SK-N-SH treated with all-trans-retinoic acid at 6 μM for 48 hours (cell line): ENCODE data around the gene TTC28.

Experiments used
- ATAC-seq: fragments of 200-7000 bp; cut with Tn5 transposase; 3 replicates; pipeline ENCODE4 v1.9.1; 2020; ENCODE audit warnings: mild to moderate bottlenecking, moderate library complexity
- ARNTL ChIP-seq: fragments of 450-650 bp; formaldehyde crosslinking; IDR thresholded peaks from 2 replicates; pipeline ENCODE4 v1.5.0; 2020; ENCODE audit warnings: low read depth, mild to moderate bottlenecking, moderate library complexity, borderline replicate concordance
- BACH2 ChIP-seq: fragments of 250-450 bp; sonication (Bioruptor Pico); IDR thresholded peaks from 2 replicates; pipeline ENCODE4 v1.9.0; 2021; ENCODE audit warnings: mild to moderate bottlenecking, borderline replicate concordance
- CSDC2 ChIP-seq: fragments of 250-450 bp; sonication (Bioruptor Pico); IDR thresholded peaks from 2 replicates; pipeline ENCODE4 v1.5.0; 2020; ENCODE audit warnings: mild to moderate bottlenecking, moderate library complexity
- GLIS3 ChIP-seq: fragments of 250-450 bp; sonication (Bioruptor Pico); IDR thresholded peaks from 2 replicates; pipeline ENCODE4 v1.5.0; 2020; ENCODE audit warnings: mild to moderate bottlenecking, moderate library complexity
- ISL1 ChIP-seq: fragments of 250-450 bp; sonication (Bioruptor Pico); IDR thresholded peaks from 2 replicates; pipeline ENCODE4 v2.1.2; 2022; ENCODE audit warnings: mild to moderate bottlenecking, moderate library complexity
- RARB ChIP-seq: fragments of 250-450 bp; sonication (Bioruptor Pico); IDR thresholded peaks from 2 replicates; pipeline ENCODE4 v1.8.0; 2021; ENCODE audit warnings: mild to moderate bottlenecking, moderate library complexity
- SNAI2 ChIP-seq: fragments of 250-450 bp; sonication (Bioruptor Pico); IDR thresholded peaks from 2 replicates; pipeline ENCODE4 v1.5.0; 2020; ENCODE audit warnings: mild to moderate bottlenecking, moderate library complexity
- TCF4 ChIP-seq: fragments of 250-450 bp; sonication (Bioruptor Pico); IDR thresholded peaks from 2 replicates; pipeline ENCODE4 v1.8.0; 2021; ENCODE audit warnings: mild to moderate bottlenecking, moderate library complexity, borderline replicate concordance
- ZC3H10 ChIP-seq: fragments of 250-450 bp; sonication (Bioruptor Pico); IDR thresholded peaks from 2 replicates; pipeline ENCODE4 v1.5.1; 2021; ENCODE audit warnings: mild to moderate bottlenecking, moderate library complexity
- ZFP3 ChIP-seq: fragments of 250-450 bp; sonication (Bioruptor Pico); IDR thresholded peaks from 2 replicates; pipeline ENCODE4 v1.5.0; 2020; ENCODE audit warnings: mild to moderate bottlenecking, moderate library complexity
- ZFP30 ChIP-seq: fragments of 450-650 bp; formaldehyde crosslinking; IDR thresholded peaks from 2 replicates; pipeline ENCODE4 v1.5.0; 2022; ENCODE audit warnings: mild to moderate bottlenecking, moderate library complexity
- ZNF565 ChIP-seq: fragments of 450-650 bp; formaldehyde crosslinking; conservative IDR thresholded peaks from 2 replicates; pipeline ENCODE4 v1.5.0; 2020; ENCODE audit warnings: low read depth, mild to moderate bottlenecking, moderate library complexity
- ZNF70 ChIP-seq: fragments of 450-650 bp; formaldehyde crosslinking; IDR thresholded peaks from 2 replicates; pipeline ENCODE4 v1.5.0; 2020; ENCODE audit warnings: mild to moderate bottlenecking, moderate library complexity
- ZNF8 ChIP-seq: fragments of 450-650 bp; formaldehyde crosslinking; IDR thresholded peaks from 2 replicates; pipeline ENCODE4 v1.5.0; 2020; ENCODE audit warnings: mild to moderate bottlenecking, moderate library complexity
- TF ChIP-seq, protein P1 (sequence below): fragments of 250-450 bp; sonication (Bioruptor Pico); IDR thresholded peaks from 2 replicates; pipeline ENCODE4 v1.5.0; 2020; ENCODE audit warnings: mild to moderate bottlenecking, moderate library complexity
- TF ChIP-seq, protein P2 (sequence below): fragments of 250-450 bp; sonication (Bioruptor Pico); IDR thresholded peaks from 2 replicates; pipeline ENCODE4 v1.5.1; 2021; ENCODE audit warnings: mild to moderate bottlenecking, moderate library complexity
- TF ChIP-seq, protein P3 (sequence below): fragments of 250-450 bp; sonication (Bioruptor Pico); IDR thresholded peaks from 2 replicates; pipeline ENCODE4 v1.5.1; 2020; ENCODE audit warnings: low read depth, mild to moderate bottlenecking, moderate library complexity
- TF ChIP-seq, protein P4 (sequence below): fragments of 250-450 bp; sonication (Bioruptor Pico); IDR thresholded peaks from 2 replicates; pipeline ENCODE4 v1.8.0; 2020; ENCODE audit warnings: mild to moderate bottlenecking, moderate library complexity, borderline replicate concordance

The TTC28 gene

DNA sequence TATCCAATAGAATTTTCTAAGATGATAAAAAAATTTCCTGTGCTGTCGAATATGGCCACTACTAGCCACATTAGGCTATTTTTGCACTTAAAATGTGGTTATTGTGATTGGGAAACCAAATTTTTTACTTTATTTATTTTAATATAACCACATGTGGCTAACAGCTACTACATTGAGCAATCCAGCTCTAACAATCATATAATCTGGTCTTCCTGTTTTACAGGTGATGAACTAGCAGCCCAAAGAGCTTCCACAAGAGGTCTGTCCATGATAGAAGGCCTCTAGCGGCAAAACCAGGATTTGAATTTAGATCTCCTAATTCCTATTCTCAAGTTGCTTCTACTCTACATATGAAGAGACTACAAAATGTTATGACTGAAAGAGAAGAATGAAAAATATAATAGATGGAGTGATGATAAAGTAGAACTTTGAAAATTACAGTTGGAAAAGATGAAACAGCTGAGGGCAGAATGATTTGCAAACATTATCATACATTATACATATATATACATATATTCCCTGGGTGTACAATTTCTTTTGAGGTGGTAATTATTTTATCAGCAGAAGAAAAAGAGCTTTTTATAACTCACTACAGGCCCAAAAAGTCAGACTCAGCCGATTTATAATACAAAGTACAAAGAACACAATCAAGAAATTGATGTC is 397.1 kb downstream of the TTC28 start:
- no peak for ATAC-seq
- TF ChIP-seq, protein P1, sequence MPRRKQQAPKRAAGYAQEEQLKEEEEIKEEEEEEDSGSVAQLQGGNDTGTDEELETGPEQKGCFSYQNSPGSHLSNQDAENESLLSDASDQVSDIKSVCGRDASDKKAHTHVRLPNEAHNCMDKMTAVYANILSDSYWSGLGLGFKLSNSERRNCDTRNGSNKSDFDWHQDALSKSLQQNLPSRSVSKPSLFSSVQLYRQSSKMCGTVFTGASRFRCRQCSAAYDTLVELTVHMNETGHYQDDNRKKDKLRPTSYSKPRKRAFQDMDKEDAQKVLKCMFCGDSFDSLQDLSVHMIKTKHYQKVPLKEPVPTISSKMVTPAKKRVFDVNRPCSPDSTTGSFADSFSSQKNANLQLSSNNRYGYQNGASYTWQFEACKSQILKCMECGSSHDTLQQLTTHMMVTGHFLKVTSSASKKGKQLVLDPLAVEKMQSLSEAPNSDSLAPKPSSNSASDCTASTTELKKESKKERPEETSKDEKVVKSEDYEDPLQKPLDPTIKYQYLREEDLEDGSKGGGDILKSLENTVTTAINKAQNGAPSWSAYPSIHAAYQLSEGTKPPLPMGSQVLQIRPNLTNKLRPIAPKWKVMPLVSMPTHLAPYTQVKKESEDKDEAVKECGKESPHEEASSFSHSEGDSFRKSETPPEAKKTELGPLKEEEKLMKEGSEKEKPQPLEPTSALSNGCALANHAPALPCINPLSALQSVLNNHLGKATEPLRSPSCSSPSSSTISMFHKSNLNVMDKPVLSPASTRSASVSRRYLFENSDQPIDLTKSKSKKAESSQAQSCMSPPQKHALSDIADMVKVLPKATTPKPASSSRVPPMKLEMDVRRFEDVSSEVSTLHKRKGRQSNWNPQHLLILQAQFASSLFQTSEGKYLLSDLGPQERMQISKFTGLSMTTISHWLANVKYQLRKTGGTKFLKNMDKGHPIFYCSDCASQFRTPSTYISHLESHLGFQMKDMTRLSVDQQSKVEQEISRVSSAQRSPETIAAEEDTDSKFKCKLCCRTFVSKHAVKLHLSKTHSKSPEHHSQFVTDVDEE: no peak
- TF ChIP-seq, protein P2, sequence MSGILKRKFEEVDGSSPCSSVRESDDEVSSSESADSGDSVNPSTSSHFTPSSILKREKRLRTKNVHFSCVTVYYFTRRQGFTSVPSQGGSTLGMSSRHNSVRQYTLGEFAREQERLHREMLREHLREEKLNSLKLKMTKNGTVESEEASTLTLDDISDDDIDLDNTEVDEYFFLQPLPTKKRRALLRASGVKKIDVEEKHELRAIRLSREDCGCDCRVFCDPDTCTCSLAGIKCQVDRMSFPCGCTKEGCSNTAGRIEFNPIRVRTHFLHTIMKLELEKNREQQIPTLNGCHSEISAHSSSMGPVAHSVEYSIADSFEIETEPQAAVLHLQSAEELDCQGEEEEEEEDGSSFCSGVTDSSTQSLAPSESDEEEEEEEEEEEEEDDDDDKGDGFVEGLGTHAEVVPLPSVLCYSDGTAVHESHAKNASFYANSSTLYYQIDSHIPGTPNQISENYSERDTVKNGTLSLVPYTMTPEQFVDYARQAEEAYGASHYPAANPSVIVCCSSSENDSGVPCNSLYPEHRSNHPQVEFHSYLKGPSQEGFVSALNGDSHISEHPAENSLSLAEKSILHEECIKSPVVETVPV (CRISPR knock-in tag): no peak
- TF ChIP-seq RARB (CRISPR knock-in tag): no peak
- no peak for TF ChIP-seq TCF4

DNA sequence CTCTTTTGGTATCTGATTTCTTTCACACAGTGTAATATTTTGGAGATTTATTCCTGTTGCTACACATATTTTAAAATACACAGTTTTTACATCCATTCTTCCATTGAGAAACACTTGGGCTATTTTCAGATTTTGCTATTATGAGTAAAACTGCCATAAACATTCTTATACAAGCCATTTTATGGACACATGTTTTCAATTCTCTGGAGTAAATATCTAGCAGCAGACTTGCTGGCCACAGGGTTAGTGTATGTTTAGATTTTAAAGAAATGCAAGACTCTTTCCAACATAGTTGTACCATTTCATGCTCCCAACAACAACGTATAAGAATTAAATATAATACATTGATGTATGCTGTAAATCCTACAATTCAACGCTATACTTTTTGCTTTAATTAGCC is 399.8 kb downstream of the TTC28 start:
- ATAC-seq: no peak

DNA sequence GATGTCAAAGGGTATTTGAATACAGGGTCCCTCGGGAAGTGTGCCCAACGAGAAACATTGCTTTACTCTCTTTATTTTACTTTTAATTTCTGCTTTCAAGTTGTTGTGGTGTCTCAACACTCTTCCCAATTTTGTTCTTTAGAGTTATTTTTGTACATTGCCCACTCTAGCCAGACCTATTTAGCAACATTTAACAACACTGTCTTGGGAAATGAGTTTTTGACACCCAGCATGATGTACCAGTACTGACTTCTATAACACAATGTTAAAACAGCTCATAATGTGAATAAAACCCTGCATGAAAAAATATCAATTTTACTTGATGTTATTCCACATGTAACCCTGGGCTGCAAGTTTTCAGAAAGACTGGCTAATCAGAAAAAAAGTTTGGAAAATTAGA is 410.4 kb downstream of the TTC28 start:
- ATAC-seq: no peak
- TF ChIP-seq, protein P3, sequence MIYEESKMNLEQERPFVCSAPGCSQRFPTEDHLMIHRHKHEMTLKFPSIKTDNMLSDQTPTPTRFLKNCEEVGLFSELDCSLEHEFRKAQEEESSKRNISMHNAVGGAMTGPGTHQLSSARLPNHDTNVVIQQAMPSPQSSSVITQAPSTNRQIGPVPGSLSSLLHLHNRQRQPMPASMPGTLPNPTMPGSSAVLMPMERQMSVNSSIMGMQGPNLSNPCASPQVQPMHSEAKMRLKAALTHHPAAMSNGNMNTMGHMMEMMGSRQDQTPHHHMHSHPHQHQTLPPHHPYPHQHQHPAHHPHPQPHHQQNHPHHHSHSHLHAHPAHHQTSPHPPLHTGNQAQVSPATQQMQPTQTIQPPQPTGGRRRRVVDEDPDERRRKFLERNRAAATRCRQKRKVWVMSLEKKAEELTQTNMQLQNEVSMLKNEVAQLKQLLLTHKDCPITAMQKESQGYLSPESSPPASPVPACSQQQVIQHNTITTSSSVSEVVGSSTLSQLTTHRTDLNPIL (CRISPR knock-in tag): no peak
- TF ChIP-seq, protein P4, sequence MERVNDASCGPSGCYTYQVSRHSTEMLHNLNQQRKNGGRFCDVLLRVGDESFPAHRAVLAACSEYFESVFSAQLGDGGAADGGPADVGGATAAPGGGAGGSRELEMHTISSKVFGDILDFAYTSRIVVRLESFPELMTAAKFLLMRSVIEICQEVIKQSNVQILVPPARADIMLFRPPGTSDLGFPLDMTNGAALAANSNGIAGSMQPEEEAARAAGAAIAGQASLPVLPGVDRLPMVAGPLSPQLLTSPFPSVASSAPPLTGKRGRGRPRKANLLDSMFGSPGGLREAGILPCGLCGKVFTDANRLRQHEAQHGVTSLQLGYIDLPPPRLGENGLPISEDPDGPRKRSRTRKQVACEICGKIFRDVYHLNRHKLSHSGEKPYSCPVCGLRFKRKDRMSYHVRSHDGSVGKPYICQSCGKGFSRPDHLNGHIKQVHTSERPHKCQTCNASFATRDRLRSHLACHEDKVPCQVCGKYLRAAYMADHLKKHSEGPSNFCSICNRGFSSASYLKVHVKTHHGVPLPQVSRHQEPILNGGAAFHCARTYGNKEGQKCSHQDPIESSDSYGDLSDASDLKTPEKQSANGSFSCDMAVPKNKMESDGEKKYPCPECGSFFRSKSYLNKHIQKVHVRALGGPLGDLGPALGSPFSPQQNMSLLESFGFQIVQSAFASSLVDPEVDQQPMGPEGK (CRISPR knock-in tag): no peak
- TF ChIP-seq ISL1 (CRISPR knock-in tag) (no peak), SNAI2 (CRISPR knock-in tag) (no peak), ARNTL (no peak), ZFP3 (CRISPR knock-in tag) (no peak), TCF4 (no peak), ZNF565 (CRISPR knock-in tag) (no peak), CSDC2 (CRISPR knock-in tag) (no peak)

More for the DNA sequence above, 399.8 kb downstream of the TTC28 start:
- no peak for TF ChIP-seq SNAI2 (CRISPR knock-in tag)
- no peak for TF ChIP-seq ZFP30 (CRISPR knock-in tag)
- TF ChIP-seq ZNF565 (CRISPR knock-in tag): no peak
- no peak for TF ChIP-seq ZNF8 (CRISPR knock-in tag)
- TF ChIP-seq BACH2 (CRISPR knock-in tag): no peak
- no peak for TF ChIP-seq ZNF70 (CRISPR knock-in tag)

DNA sequence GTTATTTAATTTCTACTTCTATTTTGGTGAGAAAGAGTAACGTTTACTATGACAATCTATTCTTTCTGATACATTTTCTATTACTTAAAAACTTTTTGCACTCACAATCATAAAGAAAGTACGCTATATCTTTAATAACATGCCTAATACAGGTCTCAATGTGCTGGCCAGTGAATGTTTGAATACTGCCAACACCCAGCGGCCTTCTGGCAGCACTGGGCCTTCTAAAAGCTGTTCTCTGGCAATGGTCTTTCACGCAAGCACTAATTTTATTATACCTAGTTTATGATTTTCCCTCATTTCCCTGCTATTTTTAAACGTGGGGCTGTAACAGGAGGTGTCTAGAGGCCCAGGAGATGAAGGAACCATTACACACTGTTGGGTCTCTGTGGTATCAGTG is 410.8 kb downstream of the TTC28 start:
- TF ChIP-seq SNAI2 (CRISPR knock-in tag): no peak
- TF ChIP-seq GLIS3 (CRISPR knock-in tag): no peak
- no peak for TF ChIP-seq ZC3H10 (CRISPR knock-in tag)
- TF ChIP-seq, all 23 proteins: peak for 0
- no peak for ATAC-seq

DNA sequence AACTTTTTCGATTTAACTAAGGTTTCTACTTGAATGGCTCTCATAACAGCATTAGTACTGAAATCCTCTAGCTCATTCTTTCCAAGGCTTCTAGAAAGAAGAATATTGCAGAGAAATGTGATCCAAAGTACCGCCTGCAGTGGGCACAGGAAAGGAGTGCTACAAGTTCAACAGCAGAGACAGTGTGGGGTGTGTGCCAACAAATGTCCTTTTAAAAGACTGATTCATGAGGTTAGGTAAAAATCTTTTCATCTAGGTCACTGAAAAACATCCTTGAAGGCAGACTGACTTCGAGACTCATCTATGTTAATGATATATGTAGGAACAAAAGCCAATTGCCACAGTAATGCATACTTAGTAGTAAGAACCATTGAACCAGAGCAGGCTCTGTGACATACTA is 411.5 kb downstream of the TTC28 start:
- no peak for TF ChIP-seq CSDC2 (CRISPR knock-in tag)
- TF ChIP-seq ISL1 (CRISPR knock-in tag): 0 out of 2 replicates have a peak, but pooled peaks have one; percentile 5
- ATAC-seq: peak; percentile 58

DNA sequence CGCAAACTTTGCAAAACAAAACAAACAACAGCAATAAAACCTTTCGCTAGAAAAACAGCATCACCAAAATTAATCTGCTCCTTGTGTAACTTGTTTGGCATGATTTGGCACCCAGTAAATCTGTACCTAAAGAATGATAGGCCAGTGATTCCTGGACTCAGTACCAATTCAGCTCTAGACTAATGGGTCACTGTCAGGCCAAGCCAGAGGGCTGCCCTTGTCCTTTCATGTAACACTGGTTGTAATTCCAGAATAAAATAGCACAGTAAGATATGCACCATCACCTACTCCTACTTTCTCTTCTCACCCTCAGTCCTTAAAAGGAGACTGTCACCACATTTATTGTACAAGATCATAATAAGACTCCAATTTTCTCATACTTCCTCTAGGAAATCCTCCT is 419.0 kb downstream of the TTC28 start:
- no peak for ATAC-seq
- no peak for TF ChIP-seq TCF4
- TF ChIP-seq, protein P1: no peak
- TF ChIP-seq ISL1 (CRISPR knock-in tag): no peak
- no peak for TF ChIP-seq ZNF8 (CRISPR knock-in tag)
- TF ChIP-seq ZNF70 (CRISPR knock-in tag): no peak
- TF ChIP-seq ZFP3 (CRISPR knock-in tag): no peak
- TF ChIP-seq, protein P3 (CRISPR knock-in tag): no peak
- no peak for TF ChIP-seq SNAI2 (CRISPR knock-in tag)
- TF ChIP-seq, all 23 proteins: peak for 0
